Suprapubic skin (tissue), 4 donors: ENCODE results near the gene PRRG1.

ENCODE experiments used
- CTCF ChIP-seq, 2 donors: fragments of 200-600 bp in 1 of 2; fragments of 450-650 bp in 1 of 2; sonication (generic) in 1 of 2; IDR thresholded peaks; one replicate each; pipeline ENCODE4 v1.5.1; 2016 to 2019; ENCODE audit warnings: antibody characterized with exemption in 2 of 2, mild to moderate bottlenecking in 1 of 2, moderate library complexity in 1 of 2
- EP300 ChIP-seq: sonication (generic); formaldehyde crosslinking; IDR thresholded peaks from one replicate; pipeline ENCODE4 v1.6.1; 2017; ENCODE audit warnings: antibody characterized with exemption
- POLR2A ChIP-seq, 2 donors: fragments of 450-650 bp; IDR thresholded peaks; one replicate each; pipeline ENCODE4 v1.6.1; 2017; ENCODE audit warnings: antibody characterized with exemption in 2 of 2, mild to moderate bottlenecking in 2 of 2, moderate library complexity in 2 of 2
- POLR2AphosphoS5 ChIP-seq, 3 donors: sonication (generic); formaldehyde crosslinking; IDR thresholded peaks; one replicate each; pipeline ENCODE4 v1.6.1; 2017; ENCODE audit warnings: antibody characterized with exemption in 3 of 3

GRCh38 chrX:37353646-37354045 is 4.5 kb downstream of the PRRG1 start:
- TF ChIP-seq POLR2AphosphoS5 (IDR thresholded peaks at IDR 0.05) (no peak), CTCF (IDR thresholded peaks at IDR 0.05) (no peak), POLR2A (IDR thresholded peaks at IDR 0.05) (no peak), EP300 (no peak)
